ENCODE data around the gene SLC25A29.

Gene SLC25A29

DNA sequence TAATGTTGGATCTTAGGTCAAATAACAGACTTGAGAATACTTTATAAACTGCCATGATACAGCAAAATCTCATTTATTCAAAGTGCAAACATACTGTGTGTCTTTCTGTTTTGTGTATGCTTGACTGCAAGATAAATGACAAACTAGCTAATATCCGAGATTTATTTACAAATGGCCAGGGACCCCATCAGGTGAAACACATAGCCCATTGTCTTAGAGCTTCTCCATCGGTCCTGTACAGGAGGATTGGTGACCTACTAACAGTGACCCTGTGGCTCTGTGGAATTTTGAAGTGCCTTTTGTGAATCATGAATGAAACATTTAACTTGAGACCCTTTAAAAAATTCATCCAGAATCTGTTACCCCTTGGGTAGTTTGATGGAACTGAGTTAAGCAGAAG, 27.1 kb downstream of the SLC25A29 start:
- DNase-seq = no peak

DNA sequence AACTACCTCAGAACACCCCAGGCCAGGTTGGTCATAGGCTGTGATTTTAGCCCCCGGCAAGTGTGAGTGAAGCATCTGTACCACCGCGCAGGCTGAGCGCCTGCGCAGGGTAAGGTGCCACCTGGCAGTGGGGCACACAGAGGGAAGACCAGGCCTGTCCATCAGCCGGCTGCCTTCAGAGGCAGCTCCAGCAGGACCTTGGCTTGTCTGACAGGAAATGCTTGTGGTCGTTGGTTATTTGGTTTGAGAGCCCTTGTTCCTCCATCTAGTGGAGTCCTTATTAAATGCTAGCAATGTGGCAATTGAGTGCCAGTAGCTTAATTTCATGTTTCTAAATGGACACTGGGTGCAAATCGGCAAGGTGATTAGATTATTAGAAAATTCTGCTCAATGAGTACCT, 27.5 kb downstream of the SLC25A29 start:
- DNase-seq = peak; percentile 18

DNA sequence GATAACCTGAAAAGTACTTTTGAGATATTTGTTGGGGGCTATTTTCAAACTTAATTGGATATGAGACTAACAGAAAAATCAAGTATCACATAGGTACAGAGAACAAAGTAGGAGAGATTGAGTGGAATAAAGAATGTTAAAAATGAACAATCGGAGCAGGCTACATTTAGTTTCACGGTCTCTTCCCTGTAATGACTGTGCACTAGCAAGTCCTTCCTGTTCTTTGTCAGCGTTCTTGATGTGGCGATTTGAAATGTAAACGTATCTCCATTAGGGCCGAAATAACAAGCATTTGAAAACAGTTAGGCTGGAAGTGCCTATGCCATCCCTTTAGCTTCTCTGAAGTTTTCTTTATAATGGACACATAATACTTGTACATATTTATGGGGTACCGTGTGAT, 31.0 kb downstream of the SLC25A29 start:
- DNase-seq = no peak

- DNase-seq = no peak
Observed at GRCh38 chr14:100274250-100274649, 32.0 kb downstream of the SLC25A29 start.

DNA sequence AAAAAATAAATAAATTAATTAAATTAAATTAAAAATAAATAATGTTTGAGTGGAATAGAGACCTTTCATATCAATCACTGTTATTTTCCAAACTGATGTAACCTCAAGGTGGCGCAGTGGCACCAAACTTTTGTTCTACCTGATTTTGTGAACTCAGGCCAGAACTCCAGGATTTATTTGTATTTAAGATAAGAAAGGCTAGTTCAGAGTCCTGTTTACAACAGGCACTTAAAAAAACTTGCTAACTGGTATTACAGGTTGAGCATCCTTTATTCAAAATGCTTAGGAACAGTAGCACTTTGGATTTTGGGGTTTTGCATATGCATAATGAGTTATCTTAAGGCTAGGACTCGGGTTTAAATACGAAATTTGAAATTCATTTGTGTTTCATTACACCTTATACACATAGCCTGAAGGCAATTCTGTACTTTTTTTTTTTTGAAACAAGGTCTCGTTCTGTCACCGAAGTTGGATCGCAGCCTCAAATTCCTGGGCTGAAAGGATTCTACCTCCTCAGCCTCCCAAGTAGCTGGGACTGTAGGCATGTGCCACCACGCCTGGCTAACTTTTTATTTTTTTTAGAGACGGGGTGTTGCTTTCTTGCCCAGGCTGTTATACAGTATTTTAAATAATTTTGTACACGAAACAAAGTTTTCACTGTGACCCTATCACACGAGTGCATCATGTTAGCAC, 34.9 kb downstream of the SLC25A29 start:
- peak; percentile 46 for DNase-seq

DNA sequence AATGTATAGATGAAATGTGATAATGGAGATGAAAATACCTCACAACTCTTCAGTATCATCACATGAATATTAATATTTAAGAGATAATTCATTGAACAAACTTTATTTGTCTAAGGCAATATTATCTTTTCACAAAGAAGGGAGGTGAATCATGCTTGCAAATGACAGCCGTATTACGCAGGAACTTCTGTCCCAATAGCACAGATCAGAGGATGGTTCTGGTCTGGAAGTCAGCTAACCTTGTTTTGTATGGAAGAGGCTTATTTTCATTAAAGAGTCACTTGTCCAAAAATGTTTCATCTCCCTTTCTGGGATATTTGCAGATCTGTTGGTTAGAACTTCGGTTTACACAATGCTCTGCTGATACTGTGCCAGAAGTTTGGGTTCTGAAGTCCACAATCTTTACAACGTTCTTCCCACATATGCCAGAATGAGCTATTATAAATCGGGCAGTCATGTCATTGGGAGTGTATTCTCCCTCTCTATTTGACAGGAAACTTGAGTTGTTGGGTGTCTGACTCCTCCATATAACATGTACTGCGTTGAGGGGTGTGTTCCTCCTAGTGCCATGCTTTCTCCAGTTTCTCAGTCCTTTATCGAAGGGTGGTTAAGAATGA, 37.5 kb downstream of the SLC25A29 start:
- DNase-seq = no peak

DNA sequence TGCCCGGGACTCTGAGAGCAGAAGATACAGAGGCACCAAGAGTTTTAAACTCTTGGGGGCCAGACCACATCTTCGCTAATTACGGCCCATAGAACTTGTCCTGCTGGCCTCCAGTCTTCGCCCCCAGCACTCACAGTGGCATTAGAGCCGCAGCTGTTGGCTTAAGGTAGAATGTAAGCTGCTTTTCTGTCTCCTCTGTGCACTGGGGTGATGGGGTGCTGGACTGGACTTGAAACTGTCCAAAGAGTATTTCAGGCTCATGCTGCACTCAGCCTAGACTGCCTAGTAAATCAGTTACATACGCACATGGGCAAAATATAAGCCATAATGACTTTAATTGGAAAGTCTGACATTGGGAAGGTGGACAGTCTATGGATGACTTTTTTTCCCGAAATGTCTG, 38.3 kb downstream of the SLC25A29 start:
- no peak for DNase-seq

GRCh38 chr14:100263141-100263540, 43.1 kb downstream of the SLC25A29 start:
- no peak for DNase-seq

DNA sequence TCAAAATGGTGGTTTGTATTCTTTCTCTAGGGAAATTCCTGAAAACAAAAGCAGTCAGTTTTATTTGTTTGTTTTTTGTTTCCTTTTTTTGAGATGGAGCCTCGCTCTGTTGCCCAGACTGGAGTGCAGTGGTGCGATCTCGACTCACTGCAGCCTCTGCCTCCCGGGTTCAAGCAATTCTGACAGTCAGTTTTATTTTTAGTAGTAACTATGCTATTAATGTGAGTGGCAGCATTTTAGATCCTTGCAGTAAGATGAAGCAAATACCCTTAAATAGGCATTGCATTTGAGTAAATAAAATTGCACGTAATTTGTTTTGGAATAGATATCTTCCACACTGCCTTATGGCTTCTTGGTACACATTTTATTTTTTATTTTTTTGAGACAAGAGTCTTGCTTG, 43.7 kb downstream of the SLC25A29 start:
- no peak for DNase-seq

- peak; percentile 25 for DNase-seq
Observed at GRCh38 chr14:100261621-100262020, 44.6 kb downstream of the SLC25A29 start.

DNA sequence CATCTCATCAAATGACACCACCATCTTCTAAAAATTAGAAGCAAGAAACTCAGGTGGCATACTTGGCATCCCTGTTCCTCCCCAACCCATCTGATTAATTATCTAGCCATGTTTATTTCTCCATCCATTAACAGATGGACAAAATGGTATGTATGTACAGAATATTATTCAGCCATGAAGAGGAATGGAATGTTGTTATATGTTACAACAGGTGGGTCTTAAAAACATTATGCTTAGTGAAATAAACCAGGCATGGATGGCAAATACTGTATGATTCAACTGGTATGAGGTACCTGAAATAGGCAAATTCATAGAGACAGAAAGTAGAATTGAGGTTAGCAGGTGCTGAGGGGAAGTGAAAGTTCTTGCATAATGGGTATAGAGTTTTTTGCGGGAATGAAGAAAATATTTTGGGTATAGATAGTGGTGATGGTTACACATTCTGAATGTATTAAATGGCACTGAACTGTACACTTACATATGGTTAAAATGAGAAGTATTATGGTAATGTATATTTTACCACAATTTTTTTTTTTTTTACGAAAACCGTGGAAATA, 49.8 kb downstream of the SLC25A29 start:
- DNase-seq = no peak

GRCh38 chr14:100252684-100253083, 53.6 kb downstream of the SLC25A29 start:
- DNase-seq = no peak

DNA sequence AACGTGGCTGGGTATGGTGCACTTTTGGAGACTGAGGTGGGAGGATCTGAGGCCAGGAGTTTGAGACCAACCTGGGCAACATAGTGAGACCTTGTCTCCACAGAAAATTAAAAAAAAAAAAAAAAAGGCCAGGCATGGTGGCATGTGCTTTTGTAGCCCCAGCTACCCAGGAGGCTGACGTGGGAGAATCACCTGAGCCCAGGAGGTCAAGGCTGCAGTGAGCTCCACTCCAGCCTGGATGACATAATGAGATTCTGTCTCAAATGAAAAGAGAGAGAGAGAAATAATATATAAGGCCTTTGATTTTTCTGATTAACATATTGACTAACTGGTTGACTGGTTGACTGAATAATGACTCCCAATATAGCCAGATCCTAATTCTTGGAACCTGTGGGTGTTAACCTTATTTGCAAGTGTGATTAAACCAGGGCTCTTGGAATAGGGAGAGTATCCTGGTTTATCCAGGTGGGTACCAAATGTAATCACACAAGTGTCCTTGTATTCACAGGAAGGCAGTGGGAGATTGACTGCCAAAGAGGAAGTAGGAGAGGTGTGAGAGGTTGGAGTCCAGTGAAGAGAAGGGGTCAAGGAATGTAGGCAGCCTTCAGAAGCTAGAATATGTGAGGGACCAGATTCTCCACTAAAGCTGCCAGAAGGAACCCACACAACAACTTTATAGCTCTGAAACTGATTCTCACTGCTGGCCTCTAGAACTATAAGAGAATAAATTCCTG, 55.3 kb downstream of the SLC25A29 start:
- no peak for DNase-seq

DNA sequence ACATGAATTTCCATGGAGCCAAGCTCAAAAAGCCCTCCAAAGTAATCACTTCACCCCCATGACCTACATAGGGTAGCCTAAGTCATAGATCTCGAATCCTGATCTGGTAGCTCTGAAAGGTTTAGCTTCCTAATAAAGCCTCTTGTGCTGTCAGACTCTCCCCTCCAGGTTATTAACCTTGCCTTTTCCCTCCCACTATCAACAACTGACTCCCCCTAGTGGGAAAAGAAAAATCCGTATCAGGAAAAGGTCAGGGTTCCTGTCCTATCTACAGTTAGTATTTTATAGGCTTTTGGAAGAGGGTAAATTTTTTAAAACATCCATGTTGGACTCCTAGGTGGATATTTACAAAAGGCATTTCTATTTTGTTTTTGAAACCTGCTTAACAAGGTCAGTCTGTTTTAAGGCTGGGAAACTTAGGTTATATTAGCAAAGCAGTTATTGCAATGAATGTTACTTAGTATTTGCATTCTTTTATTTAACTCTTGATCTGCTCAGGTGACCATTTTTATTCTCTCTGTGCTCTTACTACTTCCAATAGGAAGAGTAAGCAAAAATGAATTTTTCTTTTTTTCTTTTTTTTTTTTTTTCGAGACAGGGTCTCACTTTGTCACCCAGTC, 59.3 kb downstream of the SLC25A29 start:
- DNase-seq = peak; percentile 65

GRCh38 chr14:100243020-100243419, 63.2 kb downstream of the SLC25A29 start:
- no peak for DNase-seq

GRCh38 chr14:100241279-100241678, 65.0 kb downstream of the SLC25A29 start:
- DNase-seq = no peak

All from CD4-positive, alpha-beta T cell treated with Interleukin-21 for 1 hour (primary cell).